Nephron (organoid): ENCODE data around the gene SFT2D2.

ENCODE experiments used
- H3K27ac Mint-ChIP-seq, 3 experiments: 2 replicates each; pipeline ENCODE4 v1.8.0; 2020; ENCODE audit warnings: mixed read lengths in 3 of 3, mild to moderate bottlenecking in 2 of 3, moderate library complexity in 1 of 3
- H3K27me3 Mint-ChIP-seq: 2 replicates; pipeline ENCODE4 v1.8.0; 2021; ENCODE audit warnings: low read depth, mild to moderate bottlenecking, moderate library complexity, mixed read lengths
- H3K36me3 Mint-ChIP-seq: 2 replicates; pipeline ENCODE4 v1.8.0; 2020; ENCODE audit warnings: low read depth, mixed read lengths
- H3K4me1 Mint-ChIP-seq: 2 replicates; pipeline ENCODE4 v1.8.0; 2020; ENCODE audit warnings: mixed read lengths
- H3K4me3 Mint-ChIP-seq, 3 experiments: 2 replicates each; pipeline ENCODE4 v1.8.0; 2020; ENCODE audit warnings: mild to moderate bottlenecking in 3 of 3, mixed read lengths in 3 of 3, moderate library complexity in 2 of 3
- H3K9me3 Mint-ChIP-seq: 2 replicates; pipeline ENCODE4 v1.8.0; 2020; ENCODE audit warnings: mixed read lengths
- TF ChIP-seq, protein P1 (sequence below), 3 experiments: fragments of 200-600 bp; sonication (generic); IDR thresholded peaks; one replicate each; pipeline ENCODE4 v1.5.0; 2021; ENCODE audit warnings: antibody characterized with exemption in 3 of 3; ENCODE audit not compliant: unreplicated experiment in 3 of 3

Gene SFT2D2

DNA sequence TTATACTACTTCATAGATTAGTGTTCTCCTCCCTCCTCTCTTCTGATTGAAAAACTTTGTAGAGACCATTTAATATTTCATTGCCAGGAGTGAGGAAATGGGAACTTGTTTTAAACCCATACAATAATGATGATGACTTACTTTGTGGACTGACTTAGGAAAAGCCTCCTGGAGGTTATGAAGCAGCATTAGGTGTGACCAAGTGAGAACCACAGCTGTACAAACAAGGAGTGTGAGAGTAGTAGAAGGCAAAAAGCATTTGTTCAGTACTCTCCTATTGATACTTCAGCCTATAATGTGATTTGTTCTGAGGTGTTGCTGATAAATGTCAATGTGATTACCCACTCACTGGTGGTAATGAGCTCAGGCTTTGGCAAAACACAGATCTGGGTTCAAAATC is 38.6 kb upstream of the SFT2D2 start:
- Mint-ChIP-seq H3K9me3 (no peaks in the 10 kb centered on the region), H3K4me3 (no peak overlapping the region), H3K4me1 (no peaks in the 10 kb centered on the region)

DNA sequence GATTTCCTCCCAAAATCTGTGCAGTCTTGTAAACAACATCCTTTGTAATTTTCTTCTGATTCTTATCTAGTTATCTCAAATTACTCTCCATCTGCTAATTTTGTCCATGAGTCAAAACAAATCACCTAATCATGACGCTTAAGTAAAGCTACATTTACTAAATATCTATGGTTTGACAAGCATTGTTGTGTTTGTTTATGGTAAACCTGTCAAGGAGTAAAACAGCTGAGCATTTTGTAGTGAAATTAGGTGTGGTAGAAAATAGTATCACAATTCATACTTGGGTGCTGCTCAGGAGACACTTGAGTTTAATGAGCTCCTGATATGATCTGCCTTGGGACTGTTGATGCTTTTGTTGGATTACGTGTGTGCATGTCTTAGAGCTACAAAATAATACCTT is 35.4 kb upstream of the SFT2D2 start:
- Mint-ChIP-seq H3K36me3 (peaks cover 62% of the 10 kb centered on the region), H3K4me3 (no peak overlapping the region), H3K9me3 (no peaks in the 10 kb centered on the region), H3K4me1 (no peaks in the 10 kb centered on the region), H3K27me3 (no peaks in the 10 kb centered on the region), H3K27ac (no peak overlapping the region)
- TF ChIP-seq, protein P1, sequence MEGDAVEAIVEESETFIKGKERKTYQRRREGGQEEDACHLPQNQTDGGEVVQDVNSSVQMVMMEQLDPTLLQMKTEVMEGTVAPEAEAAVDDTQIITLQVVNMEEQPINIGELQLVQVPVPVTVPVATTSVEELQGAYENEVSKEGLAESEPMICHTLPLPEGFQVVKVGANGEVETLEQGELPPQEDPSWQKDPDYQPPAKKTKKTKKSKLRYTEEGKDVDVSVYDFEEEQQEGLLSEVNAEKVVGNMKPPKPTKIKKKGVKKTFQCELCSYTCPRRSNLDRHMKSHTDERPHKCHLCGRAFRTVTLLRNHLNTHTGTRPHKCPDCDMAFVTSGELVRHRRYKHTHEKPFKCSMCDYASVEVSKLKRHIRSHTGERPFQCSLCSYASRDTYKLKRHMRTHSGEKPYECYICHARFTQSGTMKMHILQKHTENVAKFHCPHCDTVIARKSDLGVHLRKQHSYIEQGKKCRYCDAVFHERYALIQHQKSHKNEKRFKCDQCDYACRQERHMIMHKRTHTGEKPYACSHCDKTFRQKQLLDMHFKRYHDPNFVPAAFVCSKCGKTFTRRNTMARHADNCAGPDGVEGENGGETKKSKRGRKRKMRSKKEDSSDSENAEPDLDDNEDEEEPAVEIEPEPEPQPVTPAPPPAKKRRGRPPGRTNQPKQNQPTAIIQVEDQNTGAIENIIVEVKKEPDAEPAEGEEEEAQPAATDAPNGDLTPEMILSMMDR (IDR thresholded peaks at IDR 0.05; ENCODE audit: unreplicated experiment in 3 of 3): no peak

More for the DNA sequence above, 38.6 kb upstream of the SFT2D2 start:
- no peak overlapping the region for H3K27ac Mint-ChIP-seq
- TF ChIP-seq, protein P1 (IDR thresholded peaks at IDR 0.05; ENCODE audit: unreplicated experiment in 3 of 3): no peak
- H3K36me3 Mint-ChIP-seq: peaks cover 44% of the 10 kb centered on the region
- H3K27me3 Mint-ChIP-seq: no peaks in the 10 kb centered on the region

DNA sequence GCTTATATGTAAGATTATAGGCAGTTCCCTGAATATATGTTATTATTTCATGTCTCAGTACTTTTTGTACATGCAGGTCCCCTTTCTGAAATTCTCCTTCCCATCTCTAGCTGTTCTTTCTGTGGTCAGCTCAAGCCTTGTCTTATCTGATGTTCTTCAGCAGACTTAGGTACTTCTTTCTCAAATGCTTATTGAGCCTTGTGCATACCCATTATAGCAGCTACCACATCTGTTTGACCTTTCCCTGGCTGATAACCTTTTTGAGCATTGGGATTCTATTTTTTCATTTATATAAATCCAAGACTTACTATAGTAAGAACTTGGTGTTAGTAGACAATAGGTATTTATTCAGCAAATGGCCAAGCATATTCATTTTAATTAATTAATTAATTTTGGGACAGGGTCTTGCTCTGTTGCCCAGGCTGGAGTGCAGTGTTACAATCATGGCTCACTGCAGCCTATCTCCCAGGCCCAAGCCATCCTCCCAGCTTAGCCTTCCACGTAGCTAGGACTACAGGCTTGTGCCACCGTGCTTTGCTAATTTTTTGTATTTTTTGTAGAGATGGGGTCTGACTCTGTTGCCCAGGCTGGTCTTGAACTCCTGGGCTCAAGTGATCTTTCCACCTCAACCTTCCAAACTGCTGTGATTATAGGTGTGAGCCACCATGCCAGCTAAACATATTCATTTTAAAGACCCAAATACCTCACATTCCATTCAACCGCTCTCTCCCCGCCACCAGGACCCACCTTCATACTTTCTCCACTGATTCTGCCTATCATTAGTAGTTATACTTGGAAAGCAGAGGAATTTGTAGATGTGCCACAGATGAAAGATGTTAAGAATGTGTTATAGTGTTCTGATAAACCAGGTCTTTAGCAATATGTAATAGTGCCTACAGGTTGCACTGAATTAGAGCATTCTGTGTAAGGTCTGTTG is 30.3 kb upstream of the SFT2D2 start:
- Mint-ChIP-seq H3K9me3 (no peaks in the 10 kb centered on the region), H3K27ac (no peak overlapping the region), H3K4me1 (no peaks in the 10 kb centered on the region), H3K36me3 (peaks cover 64% of the 10 kb centered on the region), H3K4me3 (no peak overlapping the region), H3K27me3 (no peaks in the 10 kb centered on the region)
- TF ChIP-seq, protein P1 (IDR thresholded peaks at IDR 0.05; ENCODE audit: unreplicated experiment in 3 of 3): no peak

DNA sequence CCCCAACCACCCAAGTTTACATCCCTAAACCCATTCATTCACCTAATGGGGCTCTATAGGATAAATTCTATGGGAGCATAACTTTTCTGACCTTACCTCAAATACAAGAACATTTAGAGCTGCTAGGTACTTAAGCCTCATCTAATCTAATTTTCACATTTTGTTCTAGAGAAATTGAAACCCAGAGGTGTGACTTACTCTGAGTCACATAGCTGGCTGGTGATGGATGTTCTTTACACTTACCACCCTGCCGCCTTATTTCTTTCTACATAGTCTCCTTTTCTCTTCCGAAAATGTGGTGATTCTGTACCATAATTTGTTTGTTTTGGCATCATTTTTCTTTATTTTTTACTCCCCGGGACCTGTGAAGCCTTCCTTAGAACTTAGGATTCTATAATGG is 26.7 kb upstream of the SFT2D2 start:
- TF ChIP-seq, protein P1 (IDR thresholded peaks at IDR 0.05; ENCODE audit: unreplicated experiment in 3 of 3): no peak
- no peak overlapping the region for H3K27ac Mint-ChIP-seq
- H3K4me3 Mint-ChIP-seq: no peak overlapping the region
- no peaks in the 10 kb centered on the region for H3K4me1 Mint-ChIP-seq
- H3K9me3 Mint-ChIP-seq: peaks cover 2% of the 10 kb centered on the region
- H3K27me3 Mint-ChIP-seq: no peaks in the 10 kb centered on the region
- peaks cover 66% of the 10 kb centered on the region for H3K36me3 Mint-ChIP-seq

DNA sequence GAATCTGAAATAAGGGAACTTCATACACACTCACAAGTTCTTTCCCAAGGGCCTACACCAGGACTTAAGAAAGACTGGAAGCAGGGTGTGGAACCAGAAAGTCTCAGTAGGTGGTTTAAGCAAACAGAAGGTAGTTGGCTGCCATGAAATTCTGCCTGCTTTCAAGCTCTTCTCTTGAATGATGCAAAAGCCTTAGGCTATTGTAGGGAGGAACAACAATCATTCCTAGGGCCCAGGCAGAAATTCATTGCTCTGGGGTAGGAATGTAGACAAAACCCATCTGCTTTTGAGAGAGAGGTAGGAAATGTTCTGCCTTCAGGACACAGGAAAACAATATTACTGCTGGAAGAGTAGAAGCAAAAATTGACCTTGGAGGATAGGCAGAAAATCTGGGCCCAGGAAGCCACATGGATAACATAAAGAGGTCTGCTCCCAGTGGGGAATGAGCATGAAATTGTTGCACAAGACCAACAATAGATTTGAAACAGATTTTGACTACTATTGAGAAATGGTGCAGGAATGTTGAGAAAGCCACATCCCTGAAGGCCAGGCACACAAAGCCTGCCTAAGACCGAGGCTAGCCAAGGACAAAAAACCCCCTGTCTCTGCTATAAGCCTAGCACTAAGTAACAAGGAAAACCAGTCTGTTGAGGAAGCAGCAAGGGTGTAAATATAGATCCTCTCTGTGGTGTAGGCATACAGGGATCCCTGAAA is 22.7 kb upstream of the SFT2D2 start:
- TF ChIP-seq, protein P1 (IDR thresholded peaks at IDR 0.05; ENCODE audit: unreplicated experiment in 3 of 3): no peak
- Mint-ChIP-seq H3K27ac (no peak overlapping the region), H3K9me3 (peaks cover 20% of the 10 kb centered on the region), H3K4me1 (no peaks in the 10 kb centered on the region), H3K27me3 (no peaks in the 10 kb centered on the region), H3K36me3 (peaks cover 62% of the 10 kb centered on the region), H3K4me3 (no peak overlapping the region)
